SU-DHL-6 (cell line): Measurements from ENCODE around the gene DUS1L.

ENCODE experiments used
- H2AFZ ChIP-seq: fragments of 200-600 bp; sonication (generic); 2 replicates; pipeline ENCODE4 v1.6.1; 2014; ENCODE audit warnings: low read depth, mild to moderate bottlenecking, moderate library complexity, mixed read lengths, antibody characterized with exemption, low read length; ENCODE audit not compliant: severe bottlenecking
- H3F3A ChIP-seq: fragments of 200-600 bp; shearing (Covaris generic); 2 replicates; pipeline ENCODE4 v1.6.0; 2016; ENCODE audit warnings: antibody characterized with exemption, mild to moderate bottlenecking; ENCODE audit not compliant: insufficient read depth
- H3K27ac ChIP-seq: fragments of 200-600 bp; sonication (generic); 2 replicates; pipeline ENCODE4 v1.5.1; 2016; ENCODE audit warnings: low read depth, mild to moderate bottlenecking, low read length, moderate library complexity, mixed read lengths
- H3K27me3 ChIP-seq: fragments of 200-600 bp; sonication (generic), shearing (Covaris generic); 2 replicates; pipeline ENCODE4 v1.6.0; 2014; ENCODE audit warnings: mild to moderate bottlenecking, low read length
- H3K36me3 ChIP-seq: fragments of 200-600 bp; sonication (generic); 2 replicates; pipeline ENCODE4 v1.6.1; 2014; ENCODE audit warnings: mild to moderate bottlenecking, low read length, mixed read lengths
- H3K4me2 ChIP-seq: fragments of 300-600, 200-600 bp; shearing (Covaris generic), sonication (generic); 2 replicates; pipeline ENCODE4 v1.6.0; 2014; ENCODE audit warnings: low read length, low read depth, mild to moderate bottlenecking; ENCODE audit not compliant: poor library complexity, severe bottlenecking
- H3K4me3 ChIP-seq: fragments of 200-600 bp; sonication (generic); 2 replicates; pipeline ENCODE4 v1.5.1; 2014; ENCODE audit warnings: antibody characterized with exemption, low read length, mild to moderate bottlenecking, mixed read lengths; ENCODE audit not compliant: insufficient read depth, poor library complexity, severe bottlenecking
- H3K79me2 ChIP-seq: fragments of 200-600 bp; sonication (generic); 2 replicates; pipeline ENCODE4 v1.6.1; 2014; ENCODE audit warnings: mild to moderate bottlenecking, low read length, moderate library complexity; ENCODE audit not compliant: insufficient read depth
- H3K9ac ChIP-seq: fragments of 200-600 bp; sonication (generic); 2 replicates; pipeline ENCODE4 v1.7.0; 2014; ENCODE audit warnings: mild to moderate bottlenecking, low read length
- H3K9me2 ChIP-seq: fragments of 200-600 bp; sonication (generic); replicated peaks from 2 replicates; pipeline ENCODE4 v1.6.1; 2014; ENCODE audit warnings: low read length; ENCODE audit not compliant: insufficient read depth
- H3K9me3 ChIP-seq: fragments of 200-600 bp; sonication (generic); 2 replicates; pipeline ENCODE4 v1.6.1; 2014; ENCODE audit warnings: low read length, mixed read lengths; ENCODE audit not compliant: insufficient read depth
- H4K20me1 ChIP-seq: fragments of 200-600 bp; sonication (generic); 2 replicates; pipeline ENCODE4 v1.6.1; 2014; ENCODE audit warnings: low read depth, mild to moderate bottlenecking, antibody characterized with exemption, low read length, moderate library complexity, mixed read lengths
- EZH2phosphoT487 ChIP-seq: fragments of 200-600 bp; sonication (generic), shearing (Covaris generic); conservative IDR thresholded peaks from 2 replicates; pipeline ENCODE4 v1.6.1; 2018; ENCODE audit warnings: mild to moderate bottlenecking, antibody characterized with exemption, low read length, moderate library complexity, mixed read lengths
- TF ChIP-seq, protein P1 (sequence below): fragments of 200-600 bp; sonication (generic); IDR thresholded peaks from one replicate; pipeline ENCODE4 v1.5.1; 2017; ENCODE audit warnings: antibody characterized with exemption, mild to moderate bottlenecking, low read length, moderate library complexity; ENCODE audit not compliant: insufficient read depth, poor library complexity, severe bottlenecking

DUS1L gene

DNA sequence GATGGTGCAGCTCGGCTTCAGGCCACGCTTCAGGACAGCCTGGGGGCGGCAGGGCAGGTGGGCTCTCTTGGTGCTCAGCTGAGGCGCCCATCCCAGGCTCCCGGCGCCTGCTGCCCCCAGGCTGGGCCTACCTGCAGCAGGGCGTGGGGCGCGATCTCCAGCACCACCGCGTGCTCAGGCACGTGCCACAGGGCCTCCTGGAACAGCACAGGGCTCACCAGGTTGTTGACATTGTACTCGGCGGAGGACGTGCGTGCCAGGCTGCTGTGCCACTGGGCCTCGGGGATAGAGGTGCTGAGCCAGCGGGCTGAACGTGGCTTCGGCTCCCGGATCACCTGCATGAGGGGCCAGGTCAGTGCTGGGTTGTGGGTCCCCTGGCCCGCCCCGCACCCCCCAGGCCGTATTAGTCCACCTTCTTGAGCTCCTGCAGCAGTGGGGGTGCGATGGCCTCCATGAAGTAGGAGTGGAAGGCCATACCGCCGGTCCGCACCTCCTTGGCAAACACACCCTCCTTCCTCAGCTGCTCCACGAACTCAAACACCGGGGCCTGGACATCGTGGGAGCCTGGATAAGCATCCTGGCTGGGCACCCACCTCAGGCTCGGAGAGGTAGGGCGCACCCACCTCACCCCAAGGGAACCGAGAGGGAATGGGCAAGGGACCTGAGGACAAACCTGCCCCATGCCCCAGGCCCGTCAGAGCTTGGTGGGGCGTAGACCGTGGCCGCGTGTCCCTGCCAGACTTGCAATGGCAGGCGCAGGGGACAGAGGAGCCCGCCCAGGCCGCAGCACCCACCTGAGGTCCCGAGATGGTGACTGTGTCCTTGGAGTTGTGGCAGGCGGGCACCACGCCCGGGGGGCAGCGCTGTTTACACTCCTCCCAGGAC is 23.5 kb upstream of the DUS1L start:
- no peaks in the 10 kb centered on the region for H3K9me2 ChIP-seq
- no peaks in the 10 kb centered on the region for H3F3A ChIP-seq
- H3K36me3 ChIP-seq: no peaks in the 10 kb centered on the region
- no peak overlapping the region for H3K27ac ChIP-seq
- TF ChIP-seq, protein P1, sequence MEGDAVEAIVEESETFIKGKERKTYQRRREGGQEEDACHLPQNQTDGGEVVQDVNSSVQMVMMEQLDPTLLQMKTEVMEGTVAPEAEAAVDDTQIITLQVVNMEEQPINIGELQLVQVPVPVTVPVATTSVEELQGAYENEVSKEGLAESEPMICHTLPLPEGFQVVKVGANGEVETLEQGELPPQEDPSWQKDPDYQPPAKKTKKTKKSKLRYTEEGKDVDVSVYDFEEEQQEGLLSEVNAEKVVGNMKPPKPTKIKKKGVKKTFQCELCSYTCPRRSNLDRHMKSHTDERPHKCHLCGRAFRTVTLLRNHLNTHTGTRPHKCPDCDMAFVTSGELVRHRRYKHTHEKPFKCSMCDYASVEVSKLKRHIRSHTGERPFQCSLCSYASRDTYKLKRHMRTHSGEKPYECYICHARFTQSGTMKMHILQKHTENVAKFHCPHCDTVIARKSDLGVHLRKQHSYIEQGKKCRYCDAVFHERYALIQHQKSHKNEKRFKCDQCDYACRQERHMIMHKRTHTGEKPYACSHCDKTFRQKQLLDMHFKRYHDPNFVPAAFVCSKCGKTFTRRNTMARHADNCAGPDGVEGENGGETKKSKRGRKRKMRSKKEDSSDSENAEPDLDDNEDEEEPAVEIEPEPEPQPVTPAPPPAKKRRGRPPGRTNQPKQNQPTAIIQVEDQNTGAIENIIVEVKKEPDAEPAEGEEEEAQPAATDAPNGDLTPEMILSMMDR: no peak
- no peak for TF ChIP-seq EZH2phosphoT487
- H3K9ac ChIP-seq: no peak overlapping the region
- H2AFZ ChIP-seq: no peak overlapping the region
- H3K4me3 ChIP-seq: no peak overlapping the region
- H3K27me3 ChIP-seq: no peaks in the 10 kb centered on the region
- no peak overlapping the region for H3K4me2 ChIP-seq
- H3K9me3 ChIP-seq: no peaks in the 10 kb centered on the region
- no peaks in the 10 kb centered on the region for H3K79me2 ChIP-seq
- no peaks in the 10 kb centered on the region for H4K20me1 ChIP-seq

DNA sequence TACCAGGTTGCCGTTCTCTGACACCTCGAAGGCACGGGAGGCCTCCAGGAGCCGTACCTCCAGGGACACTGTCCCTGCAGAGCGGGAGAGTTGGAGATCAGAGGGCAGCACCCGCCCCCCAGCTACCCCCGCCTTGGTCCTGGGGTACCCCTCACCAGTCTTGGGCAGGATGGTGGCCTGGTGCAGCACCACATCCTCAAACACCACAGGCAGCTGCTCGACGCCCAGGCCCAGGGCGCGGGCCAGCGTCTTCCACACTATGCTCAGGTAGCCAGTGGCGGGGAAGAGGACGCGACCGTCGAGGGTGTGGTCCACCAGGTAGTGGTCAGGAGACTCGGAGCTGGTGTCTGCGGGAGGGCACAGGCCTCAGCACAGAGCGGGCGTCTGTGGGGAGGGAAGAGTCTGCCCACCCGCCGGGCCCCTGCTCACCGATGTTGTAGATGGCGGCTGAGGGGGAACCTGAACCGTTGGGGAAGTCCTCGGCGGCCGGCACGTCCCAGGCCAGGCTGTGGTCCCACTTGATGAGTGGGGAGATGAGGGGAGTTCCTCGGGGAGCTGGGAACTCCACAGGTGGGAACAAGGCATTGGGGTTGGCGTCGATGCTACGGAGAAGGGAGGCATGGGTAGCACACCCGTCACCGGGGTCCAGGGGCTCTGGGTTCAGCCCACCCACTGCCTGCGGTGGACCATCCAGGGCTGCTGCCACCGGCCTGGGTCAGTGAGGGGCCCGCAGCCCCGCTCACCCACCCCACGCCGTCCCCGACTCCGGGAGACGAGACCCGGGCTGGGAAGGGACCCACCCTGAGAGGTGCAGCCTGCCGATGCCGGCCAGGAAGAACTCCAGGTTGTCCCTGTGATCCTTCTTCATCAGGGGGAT is 22.6 kb upstream of the DUS1L start:
- Histone ChIP-seq H3K27me3 (no peaks in the 10 kb centered on the region), H3K9ac (no peak overlapping the region), H3K9me3 (no peaks in the 10 kb centered on the region), H2AFZ (no peak overlapping the region), H3K9me2 (no peaks in the 10 kb centered on the region), H3K4me2 (no peak overlapping the region), H3K36me3 (no peaks in the 10 kb centered on the region), H3K4me3 (no peak overlapping the region), H3F3A (no peaks in the 10 kb centered on the region), H3K79me2 (no peaks in the 10 kb centered on the region), H4K20me1 (no peaks in the 10 kb centered on the region), H3K27ac (no peak overlapping the region)
- TF ChIP-seq EZH2phosphoT487: no peak
- TF ChIP-seq, protein P1: no peak

DNA sequence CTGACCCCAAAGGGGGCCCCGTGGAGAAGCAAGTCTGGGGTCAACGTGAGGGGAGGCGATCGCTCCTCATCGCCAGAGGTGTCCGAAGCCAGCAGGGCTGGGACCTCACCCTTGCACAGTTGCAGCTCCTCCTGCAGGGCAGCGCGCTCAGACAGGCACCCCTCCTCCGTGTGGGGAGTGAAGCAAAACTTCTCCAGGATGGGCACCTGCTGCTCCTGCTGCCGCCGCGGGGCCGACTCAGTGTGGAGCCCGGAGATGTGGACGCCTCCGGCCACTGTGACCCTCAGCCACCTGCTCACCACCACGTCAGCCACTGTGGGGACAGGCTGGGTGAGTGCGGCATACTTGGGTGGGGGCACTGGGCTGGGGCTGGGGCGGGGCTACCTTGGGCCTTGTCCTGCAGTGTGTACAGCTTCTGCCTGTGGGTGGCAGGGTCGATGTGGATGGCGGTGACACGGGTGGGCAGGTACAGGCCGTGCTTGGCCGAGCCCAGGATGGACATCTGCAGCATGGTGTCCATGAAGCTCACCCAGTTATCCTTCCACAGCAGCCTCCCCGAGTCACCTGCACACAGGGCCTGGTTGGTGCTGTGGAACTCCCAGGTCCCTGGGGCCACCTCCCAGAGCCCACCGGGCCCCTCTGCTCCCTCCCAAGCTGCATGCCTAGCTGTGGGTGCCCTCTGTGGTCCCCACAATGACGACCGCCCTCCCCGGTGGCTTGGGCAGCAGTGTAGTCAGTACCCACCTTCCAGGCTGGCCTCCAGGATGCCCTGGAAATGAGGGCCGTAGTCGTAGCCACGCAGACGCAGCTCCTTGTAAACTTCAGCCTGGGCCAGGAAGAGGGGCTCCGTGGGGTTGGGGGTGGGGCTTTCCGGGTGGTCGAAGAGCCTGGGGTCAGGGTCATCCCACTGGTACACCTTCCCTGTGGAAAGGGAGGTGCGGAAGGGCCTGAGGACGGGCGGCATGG is 21.6 kb upstream of the DUS1L start:
- Histone ChIP-seq H3K4me3 (no peak overlapping the region), H3K27ac (no peak overlapping the region), H3K9ac (no peak overlapping the region), H3F3A (no peaks in the 10 kb centered on the region), H3K36me3 (no peaks in the 10 kb centered on the region), H3K9me3 (no peaks in the 10 kb centered on the region), H4K20me1 (no peaks in the 10 kb centered on the region), H3K27me3 (no peaks in the 10 kb centered on the region), H3K4me2 (no peak overlapping the region), H2AFZ (no peak overlapping the region), H3K79me2 (no peaks in the 10 kb centered on the region), H3K9me2 (no peaks in the 10 kb centered on the region)
- TF ChIP-seq, protein P1: no peak
- no peak for TF ChIP-seq EZH2phosphoT487
